Stimulated activated CD8-positive, alpha-beta memory T cell treated with anti-CD3 and anti-CD28 coated beads, Interleukin-4, amount 100 ng/mL, for 1 hour (primary cell): ENCODE data around the gene GPR45.
"Not testable (repeated sequence)": the region's sequence is repeated elsewhere in the genome, so short reads cannot be mapped to it uniquely, and the experiment has no call there.

ENCODE experiments used
- DNase-seq, 2 donors: peaks; one replicate each; pipeline ENCODE4 v3.0.0-alpha.2; 2020; ENCODE audit warnings: low read depth in 2 of 2, low spot score in 1 of 2

The GPR45 gene

GRCh38 chr2:105241443-105241842, at the start of gene GPR45:
Gene GPR45 (plus strand): TSS chr2:105241743. CDS start chr2:105241859, 116 bp downstream.
- no peak for DNase-seq

GRCh38 chr2:105194022-105194675, 47.4 kb upstream of the GPR45 start:
- no peak for DNase-seq

GRCh38 chr2:105196651-105197050, 44.9 kb upstream of the GPR45 start:
- no peak for DNase-seq

- no peak for DNase-seq
Observed at GRCh38 chr2:105215586-105216192, 25.9 kb upstream of the GPR45 start.

GRCh38 chr2:105220604-105221003, 20.9 kb upstream of the GPR45 start:
- DNase-seq = no peak

- DNase-seq = no peak
Observed at GRCh38 chr2:105224444-105224843, 17.1 kb upstream of the GPR45 start.

- DNase-seq = no peak
Observed at GRCh38 chr2:105231232-105231619, 10.3 kb upstream of the GPR45 start.

GRCh38 chr2:105235388-105236059, 6.0 kb upstream of the GPR45 start:
- DNase-seq = peak; percentile 6 to 23

GRCh38 chr2:105236060-105236424, 5.5 kb upstream of the GPR45 start:
- no peak for DNase-seq

GRCh38 chr2:105237045-105237765, 4.3 kb upstream of the GPR45 start:
- no peak for DNase-seq

- no peak for DNase-seq
Observed at GRCh38 chr2:105238664-105239240, 2.8 kb upstream of the GPR45 start.

- DNase-seq = no peak
Observed at GRCh38 chr2:105239924-105240323, 1.6 kb upstream of the GPR45 start.

GRCh38 chr2:105242286-105242993, 897 bp downstream of the GPR45 start:
- no peak for DNase-seq

GRCh38 chr2:105243961-105244360, 2.4 kb downstream of the GPR45 start:
- DNase-seq = no peak

- no peak for DNase-seq
Observed at GRCh38 chr2:105244451-105244850, 2.9 kb downstream of the GPR45 start.

GRCh38 chr2:105248316-105249070, 7.0 kb downstream of the GPR45 start:
- DNase-seq = no peak

- DNase-seq = no peak
Observed at GRCh38 chr2:105249181-105249580, 7.6 kb downstream of the GPR45 start.

- no peak for DNase-seq
Observed at GRCh38 chr2:105249891-105250290, 8.3 kb downstream of the GPR45 start.

GRCh38 chr2:105251016-105251648, 9.6 kb downstream of the GPR45 start:
- DNase-seq = not testable (repeated sequence)

GRCh38 chr2:105252271-105252670, 10.7 kb downstream of the GPR45 start:
- DNase-seq = no peak
